T1000 (cell line): Measurements from ENCODE around the gene LARGE1.

ENCODE experiments used
- DNase-seq: peaks from one replicate; lab custom pipeline; 2025; ENCODE audit warnings: mixed read lengths; lab: John Stamatoyannopoulos, UW

LARGE1 gene

DNA sequence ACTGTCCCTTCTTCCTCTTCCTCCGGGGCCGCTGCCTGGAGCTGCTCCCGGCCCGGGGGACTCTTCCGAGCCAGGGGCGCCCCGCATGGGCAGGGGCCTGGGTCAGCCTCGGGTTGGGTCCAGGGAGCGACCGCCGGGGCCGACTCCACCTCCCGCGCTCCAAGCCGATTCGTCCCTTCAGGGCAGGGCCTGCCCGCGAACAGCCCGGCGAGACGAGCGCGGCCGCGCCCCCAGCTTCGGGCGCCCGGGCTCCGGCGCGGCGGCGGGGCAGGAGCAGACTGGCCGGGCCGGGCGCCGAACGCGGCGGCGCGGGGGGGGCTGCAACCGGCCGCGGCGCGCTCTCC lies at the start of gene LARGE1:
Gene LARGE1 (minus strand): TSS at position 280 of the 344 bp plus-strand sequence.
- DNase-seq, result no peak

- DNase-seq, result no peak
Observed at GRCh38 chr22:33969045-33969444, 48.8 kb upstream of the LARGE1 start.

DNA sequence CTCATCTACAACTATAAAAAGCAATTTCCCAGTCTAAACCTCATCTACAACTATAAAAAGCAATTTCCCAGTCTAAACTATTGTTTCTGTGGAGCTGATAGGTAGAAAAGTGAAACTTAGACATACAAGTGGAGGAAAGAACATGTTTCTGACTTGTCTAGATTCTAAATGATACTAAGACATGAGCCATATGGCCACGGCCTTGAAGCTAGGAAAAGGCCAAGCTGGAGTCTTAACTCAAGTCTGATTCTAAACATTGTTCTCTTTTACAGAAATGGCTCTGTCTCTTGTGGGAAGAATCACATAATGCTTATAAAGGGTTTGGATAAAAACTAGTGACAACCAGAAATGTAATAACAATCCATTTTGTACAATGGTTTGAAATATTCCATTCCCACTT lies 43.8 kb upstream of the LARGE1 start:
- DNase-seq, result no peak

- no peak for DNase-seq
Observed at GRCh38 chr22:33962409-33962808, 42.1 kb upstream of the LARGE1 start.

DNA sequence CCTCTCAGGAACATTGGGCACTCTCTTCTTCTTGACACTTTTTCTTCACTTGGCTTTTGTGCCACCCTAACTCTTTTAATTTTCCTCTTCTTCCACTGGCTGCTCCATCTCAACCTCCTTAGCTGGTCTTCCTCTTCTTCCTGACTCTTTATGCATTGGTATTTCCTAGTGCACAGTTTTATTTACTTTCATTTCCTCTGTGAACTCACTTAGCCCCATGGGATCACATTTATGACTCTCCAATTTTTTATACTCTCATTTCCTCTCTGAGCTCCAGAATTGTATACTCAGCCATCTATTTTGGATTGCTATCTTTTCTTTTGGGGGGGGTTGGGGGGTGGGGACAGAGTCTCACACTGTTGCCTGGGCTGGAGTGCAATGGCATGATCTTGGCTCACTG lies 38.5 kb upstream of the LARGE1 start:
- no peak for DNase-seq

- DNase-seq, result no peak
Observed at GRCh38 chr22:33957086-33957485, 36.8 kb upstream of the LARGE1 start.

- no peak for DNase-seq
Observed at GRCh38 chr22:33952776-33953175, 32.5 kb upstream of the LARGE1 start.

- no peak for DNase-seq
Observed at GRCh38 chr22:33940741-33941140, 20.5 kb upstream of the LARGE1 start.

DNA sequence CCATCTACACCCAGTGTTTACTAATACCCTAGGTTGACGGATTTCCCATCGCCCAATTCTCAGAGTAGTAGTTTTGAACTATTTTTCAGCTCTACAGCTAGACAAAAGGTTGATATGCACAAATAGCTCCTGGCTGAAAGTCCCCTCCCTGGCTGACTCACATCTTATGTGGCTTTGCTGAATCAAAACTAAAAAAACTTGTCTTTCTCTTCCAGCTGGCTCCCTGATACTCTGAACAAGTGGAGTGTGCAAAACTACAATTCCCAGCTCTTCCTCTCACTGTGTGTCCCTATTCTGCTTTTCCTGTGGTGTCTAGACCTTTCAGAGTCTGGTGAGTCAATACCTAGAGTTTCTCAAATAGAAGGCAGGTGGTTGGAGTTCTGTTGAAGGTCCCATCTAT lies 12.7 kb upstream of the LARGE1 start:
- no peak for DNase-seq

GRCh38 chr22:33931406-33931805 lies 11.1 kb upstream of the LARGE1 start:
- no peak for DNase-seq

DNA sequence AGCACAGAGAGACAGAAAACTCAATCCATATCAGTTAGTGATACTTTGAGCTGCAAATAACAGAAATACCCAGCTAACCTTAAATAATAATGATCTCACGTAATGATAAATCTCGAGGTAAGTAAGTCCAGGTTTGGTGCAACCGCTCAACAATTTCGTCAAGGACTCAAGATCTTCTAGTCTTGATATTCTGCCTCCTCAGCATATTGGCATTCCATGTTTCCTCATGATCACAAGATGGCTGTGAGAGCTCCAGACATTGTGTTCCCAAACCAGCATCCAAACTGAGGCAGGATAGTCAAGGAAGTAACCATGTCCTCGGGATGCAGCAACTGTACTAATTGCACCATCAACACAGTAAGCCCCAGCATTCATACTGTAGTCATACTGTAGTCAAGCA lies 7.5 kb upstream of the LARGE1 start:
- no peak for DNase-seq

DNA sequence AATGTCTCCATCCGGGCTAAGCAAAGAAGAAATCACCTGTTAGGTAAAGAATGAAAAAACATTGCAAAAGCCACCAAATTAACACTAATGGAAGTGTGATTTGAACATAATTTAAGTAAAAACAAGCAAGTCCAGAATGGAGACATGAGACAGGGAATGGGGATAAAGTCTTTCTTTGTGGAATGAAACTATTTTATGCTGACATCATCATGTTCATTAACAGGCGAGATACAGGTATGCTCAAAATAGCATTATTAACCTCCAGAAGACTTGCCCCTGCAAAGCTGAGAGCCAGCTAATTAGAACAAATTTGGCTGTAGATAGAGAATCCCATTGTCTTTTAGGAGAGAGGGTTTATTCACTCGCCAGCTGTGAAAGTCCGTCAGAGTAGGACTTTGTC lies 4.9 kb upstream of the LARGE1 start:
- no peak for DNase-seq

DNA sequence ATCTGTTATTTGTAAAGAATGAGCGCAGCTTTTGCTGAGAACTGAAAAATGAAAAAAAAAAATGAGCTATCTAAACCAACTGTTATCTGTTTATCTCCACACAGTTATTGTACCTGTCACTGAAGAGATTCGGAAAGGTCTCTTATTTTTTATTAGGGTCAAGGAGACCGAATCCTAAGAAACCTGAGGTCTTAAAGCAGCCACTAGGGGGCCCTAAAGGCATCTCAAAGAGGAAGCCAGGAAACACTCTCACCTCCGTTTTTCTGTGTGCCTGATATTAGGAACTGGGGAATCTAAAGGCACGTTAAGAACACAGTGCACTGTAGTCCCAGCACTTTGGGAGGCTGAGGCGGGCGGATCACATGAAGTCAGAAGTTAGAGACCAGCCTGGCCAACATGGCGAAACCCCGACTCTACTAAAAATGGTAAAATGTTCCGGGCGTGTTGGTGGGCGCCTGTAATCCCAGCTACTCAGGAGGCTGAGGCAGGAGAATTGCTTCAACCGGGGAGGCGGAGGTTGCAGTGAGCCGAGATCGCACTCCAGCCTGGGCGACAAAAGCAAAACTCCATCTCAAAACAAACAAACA lies 3.5 kb upstream of the LARGE1 start:
- DNase-seq, result peak; percentile 14

DNA sequence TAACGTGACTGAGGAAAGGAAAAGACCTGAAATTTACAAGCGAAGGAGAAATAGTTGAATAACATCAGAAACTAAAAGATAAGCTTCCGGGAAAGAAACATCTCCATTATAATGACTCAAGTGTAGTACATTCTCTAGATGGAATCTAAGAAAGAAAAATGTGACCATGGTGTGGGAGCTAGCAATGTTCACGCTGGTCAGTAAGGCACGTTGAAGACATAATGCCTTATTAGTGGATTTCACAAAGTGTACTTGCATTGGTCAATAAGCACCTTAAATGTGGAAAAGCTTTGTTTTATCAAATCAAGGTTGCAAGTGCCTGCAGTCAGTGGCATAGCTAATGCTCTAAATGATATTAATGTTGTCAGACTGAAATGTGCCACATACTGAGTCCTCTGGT lies 2.8 kb upstream of the LARGE1 start:
- no peak for DNase-seq

DNA sequence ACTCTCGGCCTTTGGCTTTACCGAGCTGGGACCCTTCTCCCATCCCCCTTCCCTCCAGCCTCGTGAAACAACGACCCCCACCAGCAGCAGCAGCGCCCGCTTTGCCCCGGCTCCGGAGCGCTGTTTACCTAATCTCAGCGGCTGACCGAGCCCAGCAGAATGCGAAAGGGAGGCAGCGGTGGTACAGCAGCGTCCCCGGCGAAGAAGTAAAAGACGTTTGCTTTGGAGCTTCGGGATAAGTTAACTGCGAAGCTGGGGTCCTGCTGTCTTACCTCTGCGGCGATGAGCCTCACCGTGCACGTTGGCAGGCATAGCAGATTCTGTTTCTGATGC lies 2.0 kb upstream of the LARGE1 start:
- DNase-seq, result no peak

DNA sequence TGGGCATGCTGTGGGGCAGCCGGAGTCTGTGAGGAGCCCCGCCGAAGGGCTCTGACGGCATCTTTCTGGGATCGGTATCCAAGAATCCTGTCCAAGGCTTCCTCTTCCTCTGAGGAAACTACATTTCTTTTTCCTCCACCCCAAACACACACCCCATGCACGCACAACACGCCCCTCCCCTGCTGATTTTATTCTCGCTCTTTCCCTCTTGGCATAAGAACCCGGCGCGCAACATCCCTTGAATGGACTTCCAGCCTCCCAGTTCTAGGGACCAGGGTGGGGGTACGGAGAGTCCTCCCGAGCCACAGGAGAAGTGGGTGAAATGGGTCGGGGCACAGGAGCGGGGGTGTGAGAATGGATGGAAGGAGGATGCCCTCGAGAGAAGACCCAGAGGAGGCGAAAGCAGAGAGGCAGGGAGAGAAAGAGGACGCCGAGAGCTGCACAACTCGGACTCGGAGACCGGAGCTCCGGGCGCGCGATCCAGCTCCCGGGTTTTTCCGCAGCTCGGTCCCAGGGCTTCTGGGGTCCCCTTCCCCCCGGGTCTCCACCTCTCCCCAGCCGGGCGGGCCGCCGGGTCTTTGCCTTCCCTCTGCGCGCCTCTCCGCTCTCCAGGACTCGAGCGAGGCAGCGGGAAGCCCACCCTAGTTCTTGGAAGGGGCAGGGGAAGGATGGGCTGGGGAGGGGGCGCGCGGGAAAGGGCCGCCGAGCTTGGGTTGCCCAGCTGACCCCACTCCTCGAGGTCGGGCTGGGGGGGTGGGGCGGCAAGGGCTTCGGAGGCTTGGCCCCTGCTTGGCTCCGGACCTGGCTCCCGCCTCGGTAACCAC lies 1.5 kb upstream of the LARGE1 start:
- DNase-seq, result peak; percentile 40

DNA sequence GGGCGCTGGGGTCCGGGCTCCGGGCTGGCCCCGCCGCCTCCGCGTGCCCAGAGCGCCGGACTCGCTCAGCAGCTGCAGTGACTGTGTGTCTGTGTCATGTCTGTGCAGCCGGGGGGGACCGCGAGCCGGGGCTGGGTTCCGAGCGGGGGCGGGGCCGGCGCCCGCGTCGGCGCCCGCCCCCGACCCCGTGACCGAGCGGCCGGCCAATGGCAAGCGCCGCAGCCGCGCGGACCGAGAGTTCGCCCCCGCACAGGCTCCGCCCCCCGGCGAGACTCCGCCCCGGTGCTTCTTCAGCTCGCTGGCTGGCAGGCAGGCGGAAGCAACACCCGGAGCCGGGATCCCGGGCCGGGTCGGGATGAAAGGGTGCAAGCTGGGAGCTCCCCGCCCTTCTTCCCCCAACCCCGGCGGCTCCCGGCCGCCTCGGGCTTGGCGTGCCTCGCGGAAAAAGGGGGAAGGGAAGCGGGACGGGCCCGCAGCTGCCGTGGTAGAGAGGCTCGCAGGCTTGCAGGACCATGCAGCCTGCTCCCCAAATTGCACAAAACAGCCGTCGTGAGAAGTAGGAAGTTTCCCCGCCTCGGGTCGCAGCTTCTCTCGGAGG lies 750 bp upstream of the LARGE1 start:
- DNase-seq, result peak; percentile 97

DNA sequence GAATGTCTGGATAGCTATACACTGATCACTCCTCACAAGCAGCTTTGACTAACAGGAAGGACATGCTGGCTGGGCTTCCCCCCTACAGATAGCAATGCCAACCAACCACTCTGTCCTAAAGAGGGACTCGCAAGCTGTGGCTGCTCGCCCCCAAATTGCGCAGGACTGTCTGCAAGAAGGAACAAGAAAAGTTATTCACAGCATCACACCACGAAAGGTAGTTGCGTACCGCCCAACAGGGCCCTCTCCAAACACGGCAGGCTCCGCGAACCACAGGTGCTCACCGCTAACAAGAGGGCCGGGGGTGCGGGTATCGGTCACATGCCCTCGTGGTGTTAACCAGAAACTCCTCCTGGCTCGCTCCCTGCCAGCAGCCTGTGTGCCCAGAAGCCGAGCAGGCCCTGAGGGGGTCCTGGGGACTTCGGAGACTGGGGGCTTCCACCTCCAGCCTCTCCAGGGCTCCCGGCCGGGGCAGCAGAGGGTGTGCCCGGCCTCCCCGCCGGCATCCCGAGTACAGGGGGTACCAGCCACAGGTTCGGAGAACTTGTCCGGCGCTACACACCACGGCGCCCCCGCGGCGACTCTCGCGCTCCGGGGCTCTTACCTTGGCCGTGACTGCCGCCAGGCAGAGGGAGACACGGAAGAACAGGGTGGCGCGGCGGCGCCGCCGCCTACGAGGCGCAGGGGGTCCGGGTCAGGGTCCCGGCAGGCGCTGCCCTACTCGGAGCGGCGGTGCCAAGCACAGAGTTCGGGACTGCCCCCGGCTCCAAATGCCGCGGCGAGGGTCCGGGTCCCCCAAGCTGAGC lies 682 bp downstream of the LARGE1 start:
- no peak for DNase-seq

GRCh38 chr22:33918676-33919365 lies 1.5 kb downstream of the LARGE1 start:
- no peak for DNase-seq

GRCh38 chr22:33917744-33918406 lies 2.4 kb downstream of the LARGE1 start:
- DNase-seq, result no peak

- no peak for DNase-seq
Observed at GRCh38 chr22:33914699-33915098, 5.6 kb downstream of the LARGE1 start.

- DNase-seq, result no peak
Observed at GRCh38 chr22:33914131-33914530, 6.1 kb downstream of the LARGE1 start.
